ENCODE data around the gene IGF2R. TPM values are rescaled to one million over a fixed set of nuclear protein-coding genes. Genes with fewer than 3 reads are reported as not detected.
A peak's percentile ranks its signal among the peaks of the same experiment; 100 is the strongest.

IGF2R gene
- polyA plus RNA-seq, 2 donors, result 12.9 to 15.0 TPM

GRCh38 chr6:160007145-160007544 lies 38.3 kb downstream of the IGF2R start:
- WGBS, 2 donors, result 54 to 80% methylated on average over 1 of the region's 1 CpG
- Histone ChIP-seq H3K27me3 (ENCODE audit: control insufficient read depth in 1 of 2, insufficient read depth in 2 of 2, low read length in 2 of 2) (no peaks in the 10 kb centered on the region), H3K27ac (ENCODE audit: low read depth in 2 of 2, low read length in 1 of 2) (no peak overlapping the region), H3K36me3 (ENCODE audit: control insufficient read depth in 2 of 2, insufficient read depth in 2 of 2, low read length in 1 of 2) (peaks cover 3 to 4% of the 10 kb centered on the region in 2 donors), H3K9me3 (ENCODE audit: control insufficient read depth in 2 of 2, insufficient read depth in 1 of 2, low read depth in 1 of 2, low read length in 1 of 2) (no peaks in the 10 kb centered on the region), H3K4me3 (ENCODE audit: low read depth in 1 of 2, low read length in 2 of 2) (no peak overlapping the region), H3K4me1 (ENCODE audit: control insufficient read depth in 2 of 2, insufficient read depth in 2 of 2, low read length in 1 of 2) (peaks cover 5 to 8% of the 10 kb centered on the region in 2 donors)

DNA sequence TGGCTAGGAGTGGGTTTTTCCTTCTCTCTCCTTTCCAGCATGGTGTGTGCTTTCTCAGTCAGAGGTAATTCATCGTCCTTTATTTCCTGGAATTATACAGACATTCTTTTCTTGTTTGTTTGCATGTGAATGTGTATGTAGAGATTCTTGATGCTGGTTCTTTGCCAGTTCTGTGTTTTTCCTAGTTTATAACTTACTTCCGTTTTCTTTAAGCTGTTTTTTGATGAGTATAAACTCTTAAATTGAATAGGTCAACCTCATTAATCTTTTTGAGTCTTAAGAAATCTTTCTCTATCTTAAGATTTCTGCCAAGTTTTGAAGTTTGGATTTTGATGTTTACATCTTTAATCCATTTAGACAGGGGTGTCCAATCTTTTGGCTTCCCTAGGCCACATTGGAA lies 38.7 kb downstream of the IGF2R start:
- peak overlapping the region in 1 of 2 donors; percentile 21 for H3K27ac ChIP-seq (ENCODE audit: low read depth in 2 of 2, low read length in 1 of 2)
- no peaks in the 10 kb centered on the region for H3K9me3 ChIP-seq (ENCODE audit: control insufficient read depth in 2 of 2, insufficient read depth in 1 of 2, low read depth in 1 of 2, low read length in 1 of 2)
- WGBS, 2 donors, result 21 to 29% methylated on average over 2 of the region's 2 CpGs
- peaks cover 5 to 8% of the 10 kb centered on the region in 2 donors for H3K4me1 ChIP-seq (ENCODE audit: control insufficient read depth in 2 of 2, insufficient read depth in 2 of 2, low read length in 1 of 2)
- H3K4me3 ChIP-seq (ENCODE audit: low read depth in 1 of 2, low read length in 2 of 2), result no peak overlapping the region
- H3K36me3 ChIP-seq (ENCODE audit: control insufficient read depth in 2 of 2, insufficient read depth in 2 of 2, low read length in 1 of 2), result peaks cover 4 to 5% of the 10 kb centered on the region in 2 donors
- H3K27me3 ChIP-seq (ENCODE audit: control insufficient read depth in 1 of 2, insufficient read depth in 2 of 2, low read length in 2 of 2), result no peaks in the 10 kb centered on the region

GRCh38 chr6:160010067-160010466 lies 41.2 kb downstream of the IGF2R start:
- H3K27me3 ChIP-seq (ENCODE audit: control insufficient read depth in 1 of 2, insufficient read depth in 2 of 2, low read length in 2 of 2), result no peaks in the 10 kb centered on the region
- H3K4me1 ChIP-seq (ENCODE audit: control insufficient read depth in 2 of 2, insufficient read depth in 2 of 2, low read length in 1 of 2), result peaks cover 5 to 8% of the 10 kb centered on the region in 2 donors
- H3K36me3 ChIP-seq (ENCODE audit: control insufficient read depth in 2 of 2, insufficient read depth in 2 of 2, low read length in 1 of 2), result peaks cover 4 to 8% of the 10 kb centered on the region in 2 donors
- no peak overlapping the region for H3K27ac ChIP-seq (ENCODE audit: low read depth in 2 of 2, low read length in 1 of 2)
- H3K9me3 ChIP-seq (ENCODE audit: control insufficient read depth in 2 of 2, insufficient read depth in 1 of 2, low read depth in 1 of 2, low read length in 1 of 2), result no peaks in the 10 kb centered on the region
- 74 to 81% methylated on average over 8 of the region's 8 CpGs for WGBS, 2 donors
- H3K4me3 ChIP-seq (ENCODE audit: low read depth in 1 of 2, low read length in 2 of 2), result no peak overlapping the region

DNA sequence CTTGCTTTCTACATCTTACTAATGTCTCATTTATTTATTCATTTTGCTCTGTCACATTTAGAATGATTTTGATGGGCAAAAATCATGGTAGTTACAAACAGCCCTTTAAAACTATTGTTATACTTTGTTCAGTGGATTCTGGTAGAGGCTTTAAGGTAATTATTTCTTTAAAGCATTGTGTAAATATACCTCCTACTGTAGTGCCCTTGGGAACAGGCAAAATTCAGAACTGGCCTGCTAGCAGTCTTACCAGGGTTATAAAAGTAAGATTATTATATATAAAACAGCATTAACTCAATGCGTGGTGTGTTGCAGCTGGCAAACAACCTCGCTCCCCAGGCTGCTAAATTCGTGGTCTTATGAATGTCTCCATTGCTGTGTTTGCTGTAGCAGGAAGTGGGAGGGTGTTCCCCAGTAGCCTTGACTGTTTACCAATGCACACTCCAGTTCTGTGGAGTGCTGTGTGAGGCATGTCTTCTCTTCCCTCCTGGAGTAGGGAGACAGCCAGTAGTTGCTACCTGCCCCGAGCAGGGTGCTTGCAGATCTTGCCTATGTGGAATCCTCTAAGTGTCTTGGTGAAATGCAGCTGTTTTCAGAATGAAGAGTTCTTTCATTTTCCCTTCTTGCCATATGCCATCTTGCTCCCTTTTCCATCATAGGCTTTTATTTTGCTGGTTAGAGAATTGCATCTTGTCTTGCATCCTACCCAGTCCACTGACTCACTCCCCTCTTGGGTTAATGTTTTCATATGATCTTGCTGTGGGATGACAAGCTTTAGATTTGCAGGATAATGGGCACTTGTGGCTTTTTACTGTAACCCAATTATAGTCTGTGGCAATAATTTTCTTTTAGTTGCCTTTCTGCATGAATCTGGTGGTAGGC lies 45.3 kb downstream of the IGF2R start:
- Histone ChIP-seq H3K27me3 (ENCODE audit: control insufficient read depth in 1 of 2, insufficient read depth in 2 of 2, low read length in 2 of 2) (no peaks in the 10 kb centered on the region), H3K4me3 (ENCODE audit: low read depth in 1 of 2, low read length in 2 of 2) (no peak overlapping the region), H3K36me3 (ENCODE audit: control insufficient read depth in 2 of 2, insufficient read depth in 2 of 2, low read length in 1 of 2) (peaks cover 6 to 10% of the 10 kb centered on the region in 2 donors), H3K9me3 (ENCODE audit: control insufficient read depth in 2 of 2, insufficient read depth in 1 of 2, low read depth in 1 of 2, low read length in 1 of 2) (no peaks in the 10 kb centered on the region), H3K27ac (ENCODE audit: low read depth in 2 of 2, low read length in 1 of 2) (no peak overlapping the region), H3K4me1 (ENCODE audit: control insufficient read depth in 2 of 2, insufficient read depth in 2 of 2, low read length in 1 of 2) (peaks cover 0 to 6% of the 10 kb centered on the region in 2 donors)
- 61 to 68% methylated on average over 4 of the region's 4 CpGs for WGBS, 2 donors

DNA sequence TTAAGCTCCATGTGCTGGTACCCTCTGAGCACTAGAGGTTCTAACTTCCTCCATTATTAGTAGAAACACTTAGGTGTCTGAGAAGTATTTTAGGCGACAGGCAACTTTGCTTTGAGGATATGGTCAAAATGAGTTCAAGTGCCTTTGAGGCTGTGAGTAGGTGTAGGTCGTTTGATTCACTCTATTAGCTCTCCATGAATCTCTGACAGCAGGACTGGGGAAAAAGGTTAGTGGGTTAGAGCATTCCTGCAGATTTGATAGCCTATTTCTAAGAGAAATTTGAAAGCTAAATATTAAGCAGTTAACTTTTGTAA lies 45.9 kb downstream of the IGF2R start:
- no peak overlapping the region for H3K4me3 ChIP-seq (ENCODE audit: low read depth in 1 of 2, low read length in 2 of 2)
- H3K27ac ChIP-seq (ENCODE audit: low read depth in 2 of 2, low read length in 1 of 2), result no peak overlapping the region
- 78 to 80% methylated on average over 2 of the region's 2 CpGs for WGBS, 2 donors
- no peaks in the 10 kb centered on the region for H3K27me3 ChIP-seq (ENCODE audit: control insufficient read depth in 1 of 2, insufficient read depth in 2 of 2, low read length in 2 of 2)
- peaks cover 0 to 6% of the 10 kb centered on the region in 2 donors for H3K4me1 ChIP-seq (ENCODE audit: control insufficient read depth in 2 of 2, insufficient read depth in 2 of 2, low read length in 1 of 2)
- peaks cover 6 to 10% of the 10 kb centered on the region in 2 donors for H3K36me3 ChIP-seq (ENCODE audit: control insufficient read depth in 2 of 2, insufficient read depth in 2 of 2, low read length in 1 of 2)
- no peaks in the 10 kb centered on the region for H3K9me3 ChIP-seq (ENCODE audit: control insufficient read depth in 2 of 2, insufficient read depth in 1 of 2, low read depth in 1 of 2, low read length in 1 of 2)

DNA sequence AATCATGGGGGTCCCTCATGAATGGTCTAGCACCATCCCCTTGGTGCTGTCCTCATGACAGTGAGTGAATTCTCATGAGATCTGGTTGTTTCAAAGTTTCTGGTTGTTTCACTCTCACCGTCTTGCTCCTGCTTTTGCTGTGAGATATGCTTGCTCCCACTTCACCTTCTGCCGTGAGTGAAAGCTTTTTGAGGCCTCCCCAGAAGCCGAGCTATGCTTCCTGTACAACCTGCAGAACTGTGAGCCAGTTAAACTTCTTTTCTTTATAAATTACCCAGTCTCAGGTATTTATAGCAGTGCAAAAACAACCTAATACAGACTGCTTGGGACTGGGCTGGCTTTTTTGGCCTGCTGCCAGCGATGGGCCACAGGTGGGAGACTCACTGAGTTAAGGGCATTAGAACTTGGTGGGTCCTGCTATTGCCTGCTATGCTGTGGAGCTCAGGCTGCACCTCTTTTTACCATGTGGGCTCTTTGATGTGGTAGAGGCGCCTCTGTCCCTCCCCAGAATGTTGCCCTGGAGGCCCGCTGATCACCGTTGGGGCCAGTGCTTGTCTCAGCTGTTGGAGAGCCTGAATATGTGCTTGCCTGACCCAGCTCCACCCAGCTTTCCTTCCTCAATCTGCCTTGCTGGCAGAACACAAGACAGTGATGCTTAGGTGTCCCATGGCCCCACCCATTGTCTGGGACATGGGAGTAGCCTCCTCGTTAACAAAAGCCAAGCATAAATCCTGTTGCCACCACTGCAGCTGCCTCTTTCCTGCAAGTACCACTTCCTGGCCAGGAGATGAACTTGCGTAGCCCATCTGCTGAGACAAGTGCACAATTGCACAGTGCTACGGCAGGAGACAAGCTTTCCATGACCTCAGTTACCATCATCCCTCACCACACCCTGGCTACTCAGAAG lies 47.1 kb downstream of the IGF2R start:
- H3K9me3 ChIP-seq (ENCODE audit: control insufficient read depth in 2 of 2, insufficient read depth in 1 of 2, low read depth in 1 of 2, low read length in 1 of 2), result no peaks in the 10 kb centered on the region
- peak overlapping the region in 1 of 2 donors; percentile 50 for H3K27ac ChIP-seq (ENCODE audit: low read depth in 2 of 2, low read length in 1 of 2)
- H3K4me3 ChIP-seq (ENCODE audit: low read depth in 1 of 2, low read length in 2 of 2), result no peak overlapping the region
- H3K4me1 ChIP-seq (ENCODE audit: control insufficient read depth in 2 of 2, insufficient read depth in 2 of 2, low read length in 1 of 2), result peaks cover 0 to 4% of the 10 kb centered on the region in 2 donors
- peaks cover 4 to 8% of the 10 kb centered on the region in 2 donors for H3K36me3 ChIP-seq (ENCODE audit: control insufficient read depth in 2 of 2, insufficient read depth in 2 of 2, low read length in 1 of 2)
- no peaks in the 10 kb centered on the region for H3K27me3 ChIP-seq (ENCODE audit: control insufficient read depth in 1 of 2, insufficient read depth in 2 of 2, low read length in 2 of 2)
- 76 to 79% methylated on average over 10 of the region's 10 CpGs for WGBS, 2 donors

DNA sequence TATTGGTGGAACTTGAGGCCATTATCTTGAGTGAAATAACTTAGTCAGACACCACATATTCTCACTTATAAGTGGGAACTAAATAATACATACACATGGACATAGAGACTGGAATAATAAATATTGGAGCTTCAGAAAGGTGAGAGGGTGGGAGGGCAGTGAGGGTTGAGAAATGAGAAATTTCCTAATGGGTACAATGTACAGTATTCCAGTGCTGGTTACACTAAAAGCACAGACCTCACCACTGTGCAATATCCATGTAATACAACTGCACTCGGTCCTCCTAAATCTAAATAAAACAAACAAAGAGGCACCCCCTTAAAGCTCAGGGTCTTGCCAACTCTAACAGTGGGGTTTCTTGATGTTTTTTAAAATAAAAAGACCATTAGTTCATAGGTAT lies 53.2 kb downstream of the IGF2R start:
- no peaks in the 10 kb centered on the region for H3K27me3 ChIP-seq (ENCODE audit: control insufficient read depth in 1 of 2, insufficient read depth in 2 of 2, low read length in 2 of 2)
- H3K36me3 ChIP-seq (ENCODE audit: control insufficient read depth in 2 of 2, insufficient read depth in 2 of 2, low read length in 1 of 2), result peaks cover 9 to 13% of the 10 kb centered on the region in 2 donors
- no peak overlapping the region for H3K4me3 ChIP-seq (ENCODE audit: low read depth in 1 of 2, low read length in 2 of 2)
- no peak overlapping the region for H3K27ac ChIP-seq (ENCODE audit: low read depth in 2 of 2, low read length in 1 of 2)
- no peaks in the 10 kb centered on the region for H3K9me3 ChIP-seq (ENCODE audit: control insufficient read depth in 2 of 2, insufficient read depth in 1 of 2, low read depth in 1 of 2, low read length in 1 of 2)
- WGBS, 2 donors, result 95 to 98% methylated on average over 1 of the region's 1 CpG
- H3K4me1 ChIP-seq (ENCODE audit: control insufficient read depth in 2 of 2, insufficient read depth in 2 of 2, low read length in 1 of 2), result no peaks in the 10 kb centered on the region

- no peaks in the 10 kb centered on the region for H3K27me3 ChIP-seq (ENCODE audit: control insufficient read depth in 1 of 2, insufficient read depth in 2 of 2, low read length in 2 of 2)
- H3K36me3 ChIP-seq (ENCODE audit: control insufficient read depth in 2 of 2, insufficient read depth in 2 of 2, low read length in 1 of 2), result peaks cover 11 to 16% of the 10 kb centered on the region in 2 donors
- no peaks in the 10 kb centered on the region for H3K4me1 ChIP-seq (ENCODE audit: control insufficient read depth in 2 of 2, insufficient read depth in 2 of 2, low read length in 1 of 2)
- H3K9me3 ChIP-seq (ENCODE audit: control insufficient read depth in 2 of 2, insufficient read depth in 1 of 2, low read depth in 1 of 2, low read length in 1 of 2), result no peaks in the 10 kb centered on the region
- no peak overlapping the region for H3K27ac ChIP-seq (ENCODE audit: low read depth in 2 of 2, low read length in 1 of 2)
- 96 to 97% methylated on average over 3 of the region's 3 CpGs for WGBS, 2 donors
- no peak overlapping the region for H3K4me3 ChIP-seq (ENCODE audit: low read depth in 1 of 2, low read length in 2 of 2)
Measured at GRCh38 chr6:160022793-160023192, 53.9 kb downstream of the IGF2R start.

- WGBS, 2 donors, result 93 to 95% methylated on average over 8 of the region's 8 CpGs
- Histone ChIP-seq H3K4me1 (ENCODE audit: control insufficient read depth in 2 of 2, insufficient read depth in 2 of 2, low read length in 1 of 2) (no peaks in the 10 kb centered on the region), H3K9me3 (ENCODE audit: control insufficient read depth in 2 of 2, insufficient read depth in 1 of 2, low read depth in 1 of 2, low read length in 1 of 2) (no peaks in the 10 kb centered on the region), H3K4me3 (ENCODE audit: low read depth in 1 of 2, low read length in 2 of 2) (no peak overlapping the region), H3K27ac (ENCODE audit: low read depth in 2 of 2, low read length in 1 of 2) (no peak overlapping the region), H3K27me3 (ENCODE audit: control insufficient read depth in 1 of 2, insufficient read depth in 2 of 2, low read length in 2 of 2) (no peaks in the 10 kb centered on the region), H3K36me3 (ENCODE audit: control insufficient read depth in 2 of 2, insufficient read depth in 2 of 2, low read length in 1 of 2) (peaks cover 11 to 16% of the 10 kb centered on the region in 2 donors)
Measured at GRCh38 chr6:160024152-160024551, 55.3 kb downstream of the IGF2R start.
